Vagina (tissue), 2 donors: ENCODE measurements around the gene CLCNKA. TPM values are rescaled to one million over a fixed set of nuclear protein-coding genes. Genes with fewer than 3 reads are reported as not detected.

Source experiments
- DNase-seq, 2 donors: peaks; one replicate each; pipeline ENCODE4 v3.0.0-alpha.2; 2017; ENCODE audit errors: extremely low spot score in 2 of 2
- H3K27ac ChIP-seq: fragments of 200-600 bp; sonication (generic); one replicate; pipeline ENCODE4 v1.5.1; 2019
- H3K27me3 ChIP-seq: fragments of 200-600 bp; sonication (generic); one replicate; pipeline ENCODE4 v1.5.1; 2019
- H3K36me3 ChIP-seq, 2 donors: fragments of 200-600 bp; sonication (generic); one replicate each; pipeline ENCODE4 v1.5.1; 2017 to 2019
- H3K4me1 ChIP-seq: fragments of 200-600 bp; sonication (generic); one replicate; pipeline ENCODE4 v1.5.1; 2019
- H3K4me3 ChIP-seq, 2 donors: fragments of 200-600 bp; sonication (generic); 1 replicate in 1 of 2; 2 replicates in 1 of 2; pipeline ENCODE4 v1.5.1; 2016 to 2019
- H3K9me3 ChIP-seq: fragments of 200-600 bp; sonication (generic); one replicate; pipeline ENCODE4 v1.5.1; 2019
- CTCF ChIP-seq, 3 experiments: fragments of 450-650 bp in 2 of 3; fragments of 200-600 bp in 1 of 3; sonication (generic) in 1 of 3; IDR thresholded peaks; one replicate each; pipeline ENCODE4 v1.5.1; 2017 to 2019; ENCODE audit warnings: antibody characterized with exemption in 3 of 3, mild to moderate bottlenecking in 2 of 3, moderate library complexity in 2 of 3
- POLR2A ChIP-seq, 2 donors: fragments of 450-650 bp; IDR thresholded peaks; one replicate each; pipeline ENCODE4 v1.6.1; 2017; ENCODE audit warnings: antibody characterized with exemption in 2 of 2, mild to moderate bottlenecking in 2 of 2, moderate library complexity in 2 of 2
- POLR2AphosphoS5 ChIP-seq, 2 donors: sonication (generic); formaldehyde crosslinking; IDR thresholded peaks; one replicate each; pipeline ENCODE4 v1.9.0; 2017; ENCODE audit warnings: antibody characterized with exemption in 2 of 2, mild to moderate bottlenecking in 2 of 2, low read depth in 1 of 2; ENCODE audit not compliant: insufficient read depth in 1 of 2
- intact Hi-C: fragments of 100-400 bp; cut with DNase I; formaldehyde crosslinking; loops from one replicate; pipeline ENCODE4 v1.15.1; 2023
- total RNA-seq: library from RNA; depleted of rRNA; stranded (reverse); fragments of >200 nt; gene quantifications from one replicate; pipeline ENCODE4 v1.2.3, GENCODE V29; 2016

Gene CLCNKA
- total RNA-seq, 1 donor from 2014 or later: 0.25 TPM

DNA sequence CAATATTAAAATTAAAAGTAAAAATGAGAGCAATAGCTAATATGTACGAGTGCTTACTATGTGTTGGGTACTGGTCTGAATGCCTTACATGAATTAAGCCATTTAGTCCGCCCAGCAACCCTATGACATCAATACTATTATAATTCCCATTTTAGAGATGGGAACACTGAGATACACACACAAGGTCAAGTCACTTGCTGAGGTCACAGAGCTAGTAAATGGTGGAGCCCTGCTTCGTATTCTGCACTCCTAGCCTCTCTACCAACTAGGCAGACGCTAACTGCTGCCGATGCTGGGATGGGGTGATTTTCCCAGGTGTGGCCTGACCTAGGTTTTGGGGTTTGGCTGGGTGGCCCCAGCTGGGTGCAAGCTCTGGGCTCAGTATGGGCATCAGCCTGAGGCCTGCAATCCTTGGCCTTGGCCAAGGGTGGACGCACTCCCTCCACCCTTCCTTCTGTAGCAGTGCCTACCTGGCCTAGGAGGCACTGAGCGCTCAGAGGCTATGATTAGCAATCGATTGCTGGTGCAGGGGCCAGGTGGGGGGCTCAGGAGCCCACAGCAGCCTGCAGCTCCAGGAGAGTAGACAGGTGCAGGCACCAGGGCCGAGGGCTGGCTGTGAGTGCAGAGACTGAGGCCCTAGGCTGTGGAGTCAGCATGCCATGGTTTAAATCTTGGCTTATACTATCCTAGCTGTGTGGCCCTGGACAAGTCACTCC lies 49.0 kb downstream of the CLCNKA start:
- intact Hi-C loops: loop anchor here (10.0 kb wide), 1 partner anchor 294 kb away; the partner anchor contains the start of gene SZRD1
- no peak for DNase-seq
- H3K27ac ChIP-seq: no peak overlapping the region
- H3K4me1 ChIP-seq: peaks cover 22% of the 10 kb centered on the region
- no peaks in the 10 kb centered on the region for H3K9me3 ChIP-seq
- H3K4me3 ChIP-seq: no peak overlapping the region
- H3K36me3 ChIP-seq: no peaks in the 10 kb centered on the region
- H3K27me3 ChIP-seq: no peaks in the 10 kb centered on the region
- TF ChIP-seq CTCF (IDR thresholded peaks at IDR 0.05) (no peak), POLR2AphosphoS5 (IDR thresholded peaks at IDR 0.05; ENCODE audit: insufficient read depth in 1 of 2, low read depth in 1 of 2) (no peak), POLR2A (IDR thresholded peaks at IDR 0.05) (no peak)

DNA sequence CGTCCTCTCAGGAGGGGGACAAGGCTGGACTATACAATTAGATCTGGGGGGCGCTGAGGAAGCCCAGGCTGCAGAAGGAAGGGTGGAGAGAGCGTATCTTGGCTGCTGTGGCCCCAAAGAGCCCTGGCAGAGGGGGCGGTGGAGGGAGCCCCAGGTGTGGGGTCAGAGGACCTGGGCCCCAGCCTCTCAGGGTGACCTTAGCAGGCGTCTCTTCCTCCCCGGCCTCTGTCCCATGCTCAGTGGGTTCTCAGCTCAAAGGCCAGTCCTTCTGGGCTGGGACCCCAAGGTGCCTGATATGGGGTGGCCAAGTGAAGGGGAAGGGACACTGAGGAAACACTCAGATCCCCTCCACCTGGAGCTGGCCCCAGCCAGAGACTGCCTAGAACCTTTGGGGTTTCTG lies 49.8 kb downstream of the CLCNKA start:
- no peak for DNase-seq
- Histone ChIP-seq H3K4me3 (no peak overlapping the region), H3K36me3 (no peaks in the 10 kb centered on the region), H3K9me3 (no peaks in the 10 kb centered on the region), H3K4me1 (peaks cover 30% of the 10 kb centered on the region), H3K27me3 (no peaks in the 10 kb centered on the region), H3K27ac (no peak overlapping the region)
- intact Hi-C loops: loop anchor here (10.0 kb wide), 1 partner anchor 293 kb away; the partner anchor contains the start of gene SZRD1
- TF ChIP-seq POLR2AphosphoS5 (IDR thresholded peaks at IDR 0.05; ENCODE audit: insufficient read depth in 1 of 2, low read depth in 1 of 2) (no peak), CTCF (IDR thresholded peaks at IDR 0.05) (no peak), POLR2A (IDR thresholded peaks at IDR 0.05) (no peak)

- intact Hi-C loops: loop anchor here (10.0 kb wide), 1 partner anchor 293 kb away; the partner anchor contains the start of gene SZRD1
Observed at GRCh38 chr1:16072095-16072494, 50.3 kb downstream of the CLCNKA start.

GRCh38 chr1:16072616-16073484 lies 51.0 kb downstream of the CLCNKA start:
- Histone ChIP-seq H3K4me3 (peak overlapping the region; percentile 44 to 50), H3K36me3 (no peaks in the 10 kb centered on the region), H3K9me3 (no peaks in the 10 kb centered on the region), H3K4me1 (peaks cover 38% of the 10 kb centered on the region), H3K27me3 (no peaks in the 10 kb centered on the region), H3K27ac (peak overlapping the region; percentile 43)
- TF ChIP-seq CTCF (IDR thresholded peaks at IDR 0.05): no peak
- no peak for TF ChIP-seq POLR2A (IDR thresholded peaks at IDR 0.05)
- no peak for TF ChIP-seq POLR2AphosphoS5 (IDR thresholded peaks at IDR 0.05; ENCODE audit: insufficient read depth in 1 of 2, low read depth in 1 of 2)
- no peak for DNase-seq
- intact Hi-C loops: loop anchor here (10.0 kb wide), 1 partner anchor 292 kb away; the partner anchor contains the start of gene SZRD1

More at GRCh38 chr1:16072095-16072494, 50.3 kb downstream of the CLCNKA start:
- Histone ChIP-seq H3K4me3 (no peak overlapping the region), H3K27me3 (no peaks in the 10 kb centered on the region), H3K9me3 (no peaks in the 10 kb centered on the region), H3K4me1 (peaks cover 35% of the 10 kb centered on the region), H3K36me3 (no peaks in the 10 kb centered on the region), H3K27ac (no peak overlapping the region)
- no peak for DNase-seq
- TF ChIP-seq CTCF (IDR thresholded peaks at IDR 0.05) (no peak), POLR2AphosphoS5 (IDR thresholded peaks at IDR 0.05; ENCODE audit: insufficient read depth in 1 of 2, low read depth in 1 of 2) (no peak), POLR2A (IDR thresholded peaks at IDR 0.05) (no peak)
